ENCODE results near the gene GALNTL6. TPM values are rescaled to one million over a fixed set of nuclear protein-coding genes. Genes with fewer than 3 reads are reported as not detected.
A peak's percentile ranks its signal among the peaks of the same experiment; 100 is the strongest.

The GALNTL6 gene
- total and polyA plus RNA-seq, 2 experiments from 2014 or later, result 0.38 to 0.40 TPM

GRCh38 chr4:172153719-172154118 is 340.5 kb downstream of the GALNTL6 start:
- Mint-ChIP-seq H3K9me3 (no peaks in the 10 kb centered on the region), H3K4me3 (no peak overlapping the region), H3K4me1 (no peaks in the 10 kb centered on the region), H3K36me3 (ENCODE audit: low read depth) (no peaks in the 10 kb centered on the region), H3K27me3 (ENCODE audit: insufficient read depth, low read depth, poor library complexity) (no peaks in the 10 kb centered on the region), H3K27ac (no peak overlapping the region)
- Histone ChIP-seq H3K4me1 (ENCODE audit: insufficient read depth) (no peaks in the 10 kb centered on the region), H3K4me2 (no peak overlapping the region), H3K79me2 (replicated peaks; ENCODE audit: insufficient read depth) (no peaks in the 10 kb centered on the region), H2AFZ (no peak overlapping the region), H3F3A (replicated peaks; ENCODE audit: low read depth) (no peaks in the 10 kb centered on the region), H3K27me3 (ENCODE audit: insufficient read depth) (no peaks in the 10 kb centered on the region), H3K27ac (ENCODE audit: low read depth) (no peak overlapping the region), H3K36me3 (ENCODE audit: insufficient read depth) (no peaks in the 10 kb centered on the region), H3K9me2 (ENCODE audit: insufficient read depth) (no peaks in the 10 kb centered on the region), H4K20me1 (replicated peaks; ENCODE audit: insufficient read depth) (no peaks in the 10 kb centered on the region), H3K4me3 (no peak overlapping the region)
- no peak for DNase-seq (ENCODE audit: low spot score)
- no peak for TF ChIP-seq POLR2AphosphoS5 (IDR thresholded peaks at IDR 0.05; ENCODE audit: low read depth)
- no peak for TF ChIP-seq ZNF462 (CRISPR knock-in tag; IDR thresholded peaks at IDR 0.05)
- no peak for TF ChIP-seq ZNF331 (CRISPR knock-in tag; IDR thresholded peaks at IDR 0.05; ENCODE audit: low read depth)
- TF ChIP-seq JUNB (IDR thresholded peaks at IDR 0.05; ENCODE audit: unreplicated experiment), result no peak
- TF ChIP-seq STAT1 (IDR thresholded peaks at IDR 0.05; ENCODE audit: unreplicated experiment), result no peak
- ATAC-seq, result no peak

- no peak overlapping the region for H3K4me2 ChIP-seq
- H3K79me2 ChIP-seq (replicated peaks; ENCODE audit: insufficient read depth), result no peaks in the 10 kb centered on the region
- no peak for ATAC-seq
- Mint-ChIP-seq H3K27me3 (ENCODE audit: insufficient read depth, low read depth, poor library complexity) (no peaks in the 10 kb centered on the region), H3K27ac (no peak overlapping the region), H3K4me1 (no peaks in the 10 kb centered on the region), H3K36me3 (ENCODE audit: low read depth) (no peaks in the 10 kb centered on the region), H3K4me3 (no peak overlapping the region), H3K9me3 (no peaks in the 10 kb centered on the region)
- no peak for DNase-seq (ENCODE audit: low spot score)
- no peaks in the 10 kb centered on the region for H3K36me3 ChIP-seq (ENCODE audit: insufficient read depth)
- no peak overlapping the region for H3K27ac ChIP-seq (ENCODE audit: low read depth)
- H2AFZ ChIP-seq, result 0 out of 2 replicates have a peak overlapping the region, but pooled peaks have one; percentile 43
- no peaks in the 10 kb centered on the region for H3K9me2 ChIP-seq (ENCODE audit: insufficient read depth)
- H3K4me3 ChIP-seq, result no peak overlapping the region
- H3K4me1 ChIP-seq (ENCODE audit: insufficient read depth), result no peaks in the 10 kb centered on the region
- no peaks in the 10 kb centered on the region for H3F3A ChIP-seq (replicated peaks; ENCODE audit: low read depth)
- no peaks in the 10 kb centered on the region for H3K27me3 ChIP-seq (ENCODE audit: insufficient read depth)
- H4K20me1 ChIP-seq (replicated peaks; ENCODE audit: insufficient read depth), result no peaks in the 10 kb centered on the region
- TF ChIP-seq REST (IDR thresholded peaks at IDR 0.05; ENCODE audit: unreplicated experiment) (no peak), CTCF (conservative IDR thresholded peaks at IDR 0.05; ENCODE audit: low read depth in 2 of 2) (peak; percentile 26 to 47; a peak in 3 of 4 replicates)
Measured at GRCh38 chr4:172155838-172156345, 342.7 kb downstream of the GALNTL6 start.
